H9 (cell line): ENCODE measurements around the gene SRF. TPM values are rescaled to one million over a fixed set of nuclear protein-coding genes. Genes with fewer than 3 reads are reported as not detected.

Experiments
- DNase-seq: peaks from one replicate; pipeline ENCODE4 v3.0.0-alpha.2; 2017
- H2AFZ ChIP-seq: one replicate; pipeline ENCODE4 v1.6.1; 2013; ENCODE audit warnings: mild to moderate bottlenecking, low read length, control low read depth, moderate library complexity
- H2AK5ac ChIP-seq: 2 replicates; pipeline ENCODE4 v1.6.1; 2013; ENCODE audit warnings: low read length, control low read depth, mixed read lengths; ENCODE audit not compliant: insufficient read length
- H2BK120ac ChIP-seq: one replicate; pipeline ENCODE4 v1.6.1; 2013; ENCODE audit warnings: low read depth, mild to moderate bottlenecking, low read length, control low read depth, inconsistent platforms; ENCODE audit not compliant: poor library complexity, severe bottlenecking
- H2BK12ac ChIP-seq: 2 replicates; pipeline ENCODE4 v1.6.1; 2013; ENCODE audit warnings: low read length, control low read depth, mixed read lengths, low read depth; ENCODE audit not compliant: insufficient read length
- H2BK15ac ChIP-seq: 2 replicates; pipeline ENCODE4 v1.6.1; 2013; ENCODE audit warnings: low read depth, low read length, control low read depth
- H2BK20ac ChIP-seq: one replicate; pipeline ENCODE4 v1.6.1; 2013; ENCODE audit warnings: low read depth, mild to moderate bottlenecking, low read length, control low read depth, inconsistent platforms; ENCODE audit not compliant: poor library complexity, severe bottlenecking
- H2BK5ac ChIP-seq: 2 replicates; pipeline ENCODE4 v1.6.1; 2013; ENCODE audit warnings: low read length, control low read depth, mixed read lengths; ENCODE audit not compliant: insufficient read length
- H3K14ac ChIP-seq: 2 replicates; pipeline ENCODE4 v1.6.1; 2013; ENCODE audit warnings: low read length, control low read depth; ENCODE audit not compliant: insufficient read depth
- H3K18ac ChIP-seq: 2 replicates; pipeline ENCODE4 v1.6.1; 2013; ENCODE audit warnings: low read depth, mild to moderate bottlenecking, mixed read lengths, low read length, control low read depth; ENCODE audit not compliant: insufficient read length
- H3K23ac ChIP-seq: 2 replicates; pipeline ENCODE4 v1.6.1; 2013; ENCODE audit warnings: low read length, control low read depth, mixed read lengths, low read depth; ENCODE audit not compliant: insufficient read length
- H3K23me2 ChIP-seq: 2 replicates; pipeline ENCODE4 v1.6.1; 2013; ENCODE audit warnings: low read depth, mild to moderate bottlenecking, mixed read lengths, low read length, control low read depth; ENCODE audit not compliant: insufficient read length, poor library complexity, severe bottlenecking
- H3K27ac ChIP-seq: 2 replicates; pipeline ENCODE4 v1.5.1; 2013; ENCODE audit warnings: low read length, control low read depth, mixed read lengths, low read depth; ENCODE audit not compliant: insufficient read length
- H3K27me3 ChIP-seq: 2 replicates; pipeline ENCODE4 v1.6.1; 2013; ENCODE audit warnings: low read length, control low read depth, inconsistent platforms; ENCODE audit not compliant: insufficient read depth
- H3K4ac ChIP-seq: 2 replicates; pipeline ENCODE4 v1.6.1; 2013; ENCODE audit warnings: low read depth, mild to moderate bottlenecking, control low read depth, inconsistent platforms, low read length, moderate library complexity
- H3K4me1 ChIP-seq: 2 replicates; pipeline ENCODE4 v1.6.1; 2013; ENCODE audit warnings: low read length, control low read depth, inconsistent platforms; ENCODE audit not compliant: insufficient read depth
- H3K4me2 ChIP-seq: 2 replicates; pipeline ENCODE4 v1.6.1; 2013; ENCODE audit warnings: low read length, control low read depth, mixed read lengths; ENCODE audit not compliant: insufficient read length, insufficient read depth
- H3K56ac ChIP-seq: 2 replicates; pipeline ENCODE4 v1.6.1; 2013; ENCODE audit warnings: low read depth, mild to moderate bottlenecking, mixed read lengths, low read length, control low read depth; ENCODE audit not compliant: insufficient read length
- H3K79me1 ChIP-seq: 2 replicates; pipeline ENCODE4 v1.6.1; 2013; ENCODE audit warnings: low read depth, mild to moderate bottlenecking, moderate library complexity, low read length, control low read depth, inconsistent platforms; ENCODE audit not compliant: insufficient read depth, poor library complexity, severe bottlenecking
- H3K79me2 ChIP-seq: 2 replicates; pipeline ENCODE4 v1.6.1; 2013; ENCODE audit warnings: low read length, control low read depth, inconsistent platforms; ENCODE audit not compliant: insufficient read depth
- H3K9ac ChIP-seq: 2 replicates; pipeline ENCODE4 v1.6.1; 2013; ENCODE audit warnings: low read length, control low read depth, mixed read lengths; ENCODE audit not compliant: insufficient read length; ENCODE audit errors: extremely low read depth
- H3K9me3 ChIP-seq: one replicate; pipeline ENCODE4 v1.6.1; 2013; ENCODE audit warnings: low read depth, low read length, inconsistent platforms; ENCODE audit not compliant: control insufficient read depth
- H3T11ph ChIP-seq: one replicate; pipeline ENCODE4 v1.6.1; 2013; ENCODE audit warnings: mild to moderate bottlenecking, low read length, control low read depth, inconsistent platforms
- H4K20me1 ChIP-seq: one replicate; pipeline ENCODE4 v1.6.1; 2013; ENCODE audit not compliant: control insufficient read depth, insufficient read length, insufficient read depth
- H4K5ac ChIP-seq: 2 replicates; pipeline ENCODE4 v1.6.1; 2013; ENCODE audit warnings: low read depth, mild to moderate bottlenecking, mixed read lengths, low read length, control low read depth; ENCODE audit not compliant: insufficient read length
- H4K8ac ChIP-seq: replicated peaks from 2 replicates; pipeline ENCODE4 v1.6.1; 2013; ENCODE audit warnings: low read length, control low read depth, mixed read lengths, low read depth; ENCODE audit not compliant: insufficient read length
- H4K91ac ChIP-seq: 2 replicates; pipeline ENCODE4 v1.6.1; 2013; ENCODE audit warnings: low read depth, mild to moderate bottlenecking, moderate library complexity, mixed read lengths, low read length, control low read depth; ENCODE audit not compliant: insufficient read length
- H3K27ac Mint-ChIP-seq, 3 experiments: 2 replicates in 2 of 3; 3 replicates in 1 of 3; pipeline ENCODE4 v1.8.0; 2020 to 2021; ENCODE audit warnings: mixed read lengths in 3 of 3, mild to moderate bottlenecking in 1 of 3, moderate library complexity in 1 of 3
- H3K27me3 Mint-ChIP-seq: 2 replicates; pipeline ENCODE4 v1.8.0; 2021; ENCODE audit warnings: low read depth, mild to moderate bottlenecking, moderate library complexity, mixed read lengths
- H3K36me3 Mint-ChIP-seq, 3 experiments: 2 replicates in 2 of 3; 3 replicates in 1 of 3; pipeline ENCODE4 v1.8.0; 2020 to 2021; ENCODE audit warnings: low read depth in 3 of 3, mixed read lengths in 3 of 3; ENCODE audit not compliant: insufficient read depth in 1 of 3
- H3K4me1 Mint-ChIP-seq, 2 experiments: 2 replicates each; pipeline ENCODE4 v1.8.0; 2020; ENCODE audit warnings: mixed read lengths in 2 of 2
- H3K4me3 Mint-ChIP-seq, 2 experiments: 2 replicates in 1 of 2; 3 replicates in 1 of 2; pipeline ENCODE4 v1.8.0; 2020 to 2021; ENCODE audit warnings: mild to moderate bottlenecking in 2 of 2, mixed read lengths in 2 of 2, moderate library complexity in 1 of 2
- H3K9me3 Mint-ChIP-seq, 2 experiments: 2 replicates in 1 of 2; 3 replicates in 1 of 2; pipeline ENCODE4 v1.8.0; 2020; ENCODE audit warnings: mild to moderate bottlenecking in 2 of 2, mixed read lengths in 2 of 2, moderate library complexity in 1 of 2
- WGBS: extraction: QIAGEN DNeasy Blood & Tissue Kit; methylation state at CpG from one replicate; pipeline ENCODE4 v1.1.7; 2013; ENCODE audit warnings: missing lambda C conversion rate, low lambda C conversion rate, mixed read lengths; ENCODE audit not compliant: insufficient read length; ENCODE audit errors: extremely low coverage; 5-methylcytosine and 5-hydroxymethylcytosine counted together
- total RNA-seq: library from RNA; stranded (reverse); gene quantifications from 2 replicates; pipeline ENCODE4 v1.2.1, GENCODE V29; 2021
- TF ChIP-seq, protein P1 (sequence below): fragments of 200-600 bp; sonication (generic); conservative IDR thresholded peaks from 3 replicates; pipeline ENCODE4 v1.8.0; 2021; ENCODE audit warnings: antibody characterized with exemption, mild to moderate bottlenecking

SRF gene
- total RNA-seq, 1 experiment from 2014 or later = 57.5 TPM

DNA sequence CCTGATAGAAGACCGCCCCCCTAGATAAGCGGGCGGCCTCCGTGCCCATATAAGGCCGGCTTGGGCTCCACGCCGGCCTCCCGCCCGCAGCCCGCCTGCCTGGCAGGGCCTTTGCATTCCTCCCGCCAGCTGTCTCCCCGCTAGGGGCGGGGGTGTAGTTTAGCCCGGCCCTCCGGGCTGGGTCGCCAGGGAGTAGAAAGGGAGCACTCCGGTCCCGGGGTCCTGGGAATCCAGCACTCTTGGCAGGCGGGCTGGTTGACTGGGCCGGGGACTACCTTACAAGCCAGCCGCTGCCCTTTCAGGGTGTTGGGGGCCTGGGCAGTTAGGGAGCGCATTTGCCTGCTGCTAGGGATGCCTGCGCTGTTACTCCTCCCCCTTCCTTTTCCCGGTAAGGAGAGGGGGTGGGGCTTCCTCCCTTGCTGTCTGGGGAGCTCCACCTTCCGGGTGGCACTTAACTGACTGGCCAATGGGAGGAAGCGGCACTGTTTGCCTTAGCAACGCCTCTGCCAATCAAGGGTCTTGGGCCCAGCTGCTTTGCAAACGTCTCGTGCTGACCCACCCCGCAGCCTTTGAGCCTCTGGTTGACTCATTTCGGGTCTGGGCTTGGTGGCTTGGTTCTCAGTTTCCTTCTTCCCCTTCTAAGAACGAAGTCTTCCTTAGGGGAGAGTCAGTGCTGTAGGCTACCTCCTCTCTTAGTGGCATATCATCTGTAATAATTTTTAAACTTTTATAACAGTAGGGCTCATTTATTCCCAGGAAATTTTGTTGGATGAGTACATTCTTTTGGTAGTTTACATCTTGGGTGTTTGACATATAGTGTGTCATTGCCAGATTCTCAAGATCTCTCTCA, 3.4 kb downstream of the SRF start:
- DNase-seq = peak; percentile 99
- WGBS = no CpG with 5 or more reads among the region's 32 CpGs
- Histone ChIP-seq H3K14ac (peak overlapping the region; percentile 96; the same call in 1 of the 2 replicates), H4K5ac (no peak overlapping the region), H3K56ac (no peak overlapping the region), H3K79me2 (peaks cover 2% of the 10 kb centered on the region; the same call in 1 of the 2 replicates), H4K91ac (no peak overlapping the region), H3K23me2 (peaks cover 23% of the 10 kb centered on the region), H3K9me3 (no peaks in the 10 kb centered on the region), H2BK20ac (no peak overlapping the region), H2AK5ac (no peak overlapping the region), H3K18ac (peak overlapping the region; percentile 95), H3T11ph (no peak overlapping the region), H3K79me1 (peaks cover 4% of the 10 kb centered on the region), H3K27ac (no peak overlapping the region), H3K4ac (no peak overlapping the region), H3K4me2 (peak overlapping the region; percentile 79), H4K20me1 (no peaks in the 10 kb centered on the region), H2BK12ac (no peak overlapping the region), H2BK120ac (no peak overlapping the region), H3K23ac (no peak overlapping the region), H4K8ac (no peak overlapping the region), H2BK5ac (no peak overlapping the region), H2BK15ac (no peak overlapping the region), H2AFZ (no peak overlapping the region), H3K9ac (no peak overlapping the region), H3K4me1 (peaks cover 4% of the 10 kb centered on the region; the same call in 1 of the 2 replicates), H3K27me3 (no peaks in the 10 kb centered on the region)
- Mint-ChIP-seq H3K4me1 (peaks cover 31 to 32% of the 10 kb centered on the region in 2 experiments), H3K9me3 (peaks cover 0 to 3% of the 10 kb centered on the region in 2 experiments; a peak in 2 of 5 replicates), H3K36me3 (peaks cover 38 to 55% (median 55%) of the 10 kb centered on the region in 3 experiments), H3K4me3 (peak overlapping the region; percentile 99 to 100), H3K27ac (peak overlapping the region; percentile 91 to 98 (median 91); a peak in 4 of 7 replicates), H3K27me3 (peaks cover 6% of the 10 kb centered on the region)
- TF ChIP-seq, protein P1, sequence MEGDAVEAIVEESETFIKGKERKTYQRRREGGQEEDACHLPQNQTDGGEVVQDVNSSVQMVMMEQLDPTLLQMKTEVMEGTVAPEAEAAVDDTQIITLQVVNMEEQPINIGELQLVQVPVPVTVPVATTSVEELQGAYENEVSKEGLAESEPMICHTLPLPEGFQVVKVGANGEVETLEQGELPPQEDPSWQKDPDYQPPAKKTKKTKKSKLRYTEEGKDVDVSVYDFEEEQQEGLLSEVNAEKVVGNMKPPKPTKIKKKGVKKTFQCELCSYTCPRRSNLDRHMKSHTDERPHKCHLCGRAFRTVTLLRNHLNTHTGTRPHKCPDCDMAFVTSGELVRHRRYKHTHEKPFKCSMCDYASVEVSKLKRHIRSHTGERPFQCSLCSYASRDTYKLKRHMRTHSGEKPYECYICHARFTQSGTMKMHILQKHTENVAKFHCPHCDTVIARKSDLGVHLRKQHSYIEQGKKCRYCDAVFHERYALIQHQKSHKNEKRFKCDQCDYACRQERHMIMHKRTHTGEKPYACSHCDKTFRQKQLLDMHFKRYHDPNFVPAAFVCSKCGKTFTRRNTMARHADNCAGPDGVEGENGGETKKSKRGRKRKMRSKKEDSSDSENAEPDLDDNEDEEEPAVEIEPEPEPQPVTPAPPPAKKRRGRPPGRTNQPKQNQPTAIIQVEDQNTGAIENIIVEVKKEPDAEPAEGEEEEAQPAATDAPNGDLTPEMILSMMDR = no peak; the same call in 2 of the 3 replicates
